HCEC 1CT (cell line): Measurements from ENCODE around the gene KIR3DL2.
"Not testable (repeated sequence)": the region's sequence is repeated elsewhere in the genome, so short reads cannot be mapped to it uniquely, and the experiment has no call there.

ENCODE experiments used
- DNase-seq: peaks from one replicate; pipeline ENCODE4 v3.0.0-alpha.2; 2017

Gene KIR3DL2

GRCh38 chr19:54873990-54874389 lies 23.7 kb downstream of the KIR3DL2 start, which contains the start of gene FCAR:
Gene FCAR, plus strand, starts transcription at chr19:54874235. Its CDS starts 55 bp downstream, at chr19:54874290.
- no peak for DNase-seq

GRCh38 chr19:54875506-54875905 lies 25.3 kb downstream of the KIR3DL2 start:
- no peak for DNase-seq

GRCh38 chr19:54877471-54877870 lies 27.2 kb downstream of the KIR3DL2 start:
- no peak for DNase-seq

GRCh38 chr19:54881884-54882283 lies 31.6 kb downstream of the KIR3DL2 start:
- no peak for DNase-seq

- DNase-seq: no peak
Observed at GRCh38 chr19:54882758-54883157, 32.5 kb downstream of the KIR3DL2 start.

GRCh38 chr19:54883228-54883627 lies 33.0 kb downstream of the KIR3DL2 start:
- DNase-seq: no peak

GRCh38 chr19:54888239-54888638 lies 38.0 kb downstream of the KIR3DL2 start:
- DNase-seq: no peak

GRCh38 chr19:54889566-54889965 lies 39.3 kb downstream of the KIR3DL2 start:
- no peak for DNase-seq

- no peak for DNase-seq
Observed at GRCh38 chr19:54893406-54893805, 43.2 kb downstream of the KIR3DL2 start.

GRCh38 chr19:54894106-54894505 lies 43.9 kb downstream of the KIR3DL2 start:
- DNase-seq: not testable (repeated sequence)

GRCh38 chr19:54896036-54896435 lies 45.8 kb downstream of the KIR3DL2 start:
- DNase-seq: no peak

GRCh38 chr19:54898685-54899084 lies 48.4 kb downstream of the KIR3DL2 start:
- not testable (repeated sequence) for DNase-seq

- DNase-seq: not testable (repeated sequence)
Observed at GRCh38 chr19:54899646-54900045, 49.4 kb downstream of the KIR3DL2 start.

GRCh38 chr19:54901153-54901552 lies 50.9 kb downstream of the KIR3DL2 start:
- DNase-seq: not testable (repeated sequence)

GRCh38 chr19:54902061-54902460 lies 51.8 kb downstream of the KIR3DL2 start:
- DNase-seq: no peak

GRCh38 chr19:54903303-54903702 lies 53.1 kb downstream of the KIR3DL2 start:
- no peak for DNase-seq

GRCh38 chr19:54904261-54904660 lies 54.0 kb downstream of the KIR3DL2 start:
- not testable (repeated sequence) for DNase-seq

- DNase-seq: no peak
Observed at GRCh38 chr19:54905421-54905802, 55.2 kb downstream of the KIR3DL2 start.

GRCh38 chr19:54905803-54906511 lies 55.7 kb downstream of the KIR3DL2 start, which contains the start of gene NCR1:
Gene NCR1, plus strand, starts transcription at chr19:54906148. Its CDS starts 40 bp downstream, at chr19:54906188.
- DNase-seq: no peak

- no peak for DNase-seq
Observed at GRCh38 chr19:54906819-54907218, 56.6 kb downstream of the KIR3DL2 start.

GRCh38 chr19:54907899-54908298 lies 57.7 kb downstream of the KIR3DL2 start:
- DNase-seq: not testable (repeated sequence)
